Esophagus squamous epithelium (tissue), 5 donors: ENCODE data around the gene PDE4C. TPM values are rescaled to one million over a fixed set of nuclear protein-coding genes. Genes with fewer than 3 reads are reported as not detected.

ENCODE experiments used
- DNase-seq: peaks from one replicate; lab custom pipeline; 2025; lab: John Stamatoyannopoulos, UW
- H3K27ac ChIP-seq, 4 donors: fragments of 200-600 bp; sonication (generic); one replicate each; pipeline ENCODE4 v1.5.1; 2016 to 2019; ENCODE audit warnings: mild to moderate bottlenecking in 1 of 4
- H3K27me3 ChIP-seq, 4 donors: fragments of 200-600 bp; sonication (generic); 1 replicate in 3 of 4; 2 replicates in 1 of 4; pipeline versions ENCODE4 v1.5.1 to v1.6.0; 2017 to 2021; ENCODE audit warnings: antibody characterized with exemption in 1 of 4
- H3K36me3 ChIP-seq, 3 donors: fragments of 200-600 bp; sonication (generic); one replicate each; pipeline ENCODE4 v1.5.1; 2016 to 2019
- H3K4me1 ChIP-seq, 3 donors: fragments of 200-600 bp; sonication (generic); one replicate each; pipeline ENCODE4 v1.5.1; 2017 to 2019
- H3K4me3 ChIP-seq, 4 donors: fragments of 200-600 bp; sonication (generic); 1 replicate in 3 of 4; 2 replicates in 1 of 4; pipeline ENCODE4 v1.5.1; 2016 to 2019; ENCODE audit warnings: mild to moderate bottlenecking in 2 of 4, moderate library complexity in 1 of 4
- H3K9me3 ChIP-seq, 3 donors: fragments of 200-600 bp; sonication (generic); one replicate each; pipeline ENCODE4 v1.5.1; 2016 to 2019
- CTCF ChIP-seq, 6 experiments: fragments of 450-650 bp in 4 of 6; fragments of 200-600 bp in 2 of 6; sonication (generic) in 2 of 6; IDR thresholded peaks; one replicate each; pipeline ENCODE4 v1.5.1; 2016 to 2019; ENCODE audit warnings: antibody characterized with exemption in 6 of 6, mild to moderate bottlenecking in 4 of 6, moderate library complexity in 4 of 6
- POLR2A ChIP-seq, 4 donors: fragments of 450-650 bp; IDR thresholded peaks; one replicate each; pipeline ENCODE4 v1.6.1; 2017; ENCODE audit warnings: antibody characterized with exemption in 4 of 4, mild to moderate bottlenecking in 4 of 4, moderate library complexity in 3 of 4
- WGBS, 2 donors: methylation state at CpG; one replicate each; pipeline ENCODE4 v1.1.5; 2018; 5-methylcytosine and 5-hydroxymethylcytosine counted together
- intact Hi-C: fragments of 100-400 bp; cut with DNase I; formaldehyde crosslinking; loops from one replicate; pipeline ENCODE4 v1.15.0; 2022
- total RNA-seq, 4 donors: library from RNA; depleted of rRNA; stranded (reverse); fragments of >200 nt; gene quantifications; one replicate each; pipeline ENCODE4 v1.1.0, GENCODE V29; 2016
- donor health status: DM: yes; HTN: yes; CAD: no.

Gene PDE4C
- total RNA-seq, 4 donors from 2014 or later: 0.76 TPM; not detected in 3

- H3K36me3 ChIP-seq: peaks cover 7 to 61% (median 11%) of the 10 kb centered on the region in 3 donors
- intact Hi-C loops: no loop called here
- H3K27ac ChIP-seq: no peak overlapping the region
- no peaks in the 10 kb centered on the region for H3K4me1 ChIP-seq
- WGBS, 2 donors: 87 to 100% methylated on average over 1 to 3 of the region's 23 CpGs
- no peaks in the 10 kb centered on the region for H3K9me3 ChIP-seq
- DNase-seq: no peak
- H3K4me3 ChIP-seq: no peak overlapping the region
- no peaks in the 10 kb centered on the region for H3K27me3 ChIP-seq
- TF ChIP-seq POLR2A (IDR thresholded peaks at IDR 0.05) (no peak), CTCF (IDR thresholded peaks at IDR 0.05) (no peak)
Measured at GRCh38 chr19:18264971-18265540, 38.8 kb upstream of the PDE4C start.

GRCh38 chr19:18264137-18264854 is 38.1 kb upstream of the PDE4C start:
- DNase-seq: no peak
- TF ChIP-seq CTCF (IDR thresholded peaks at IDR 0.05) (no peak), POLR2A (IDR thresholded peaks at IDR 0.05) (no peak)
- intact Hi-C loops: no loop called here
- WGBS, 2 donors: 70 to 93% methylated on average over 7 to 8 of the region's 23 CpGs
- Histone ChIP-seq H3K4me1 (no peaks in the 10 kb centered on the region), H3K4me3 (no peak overlapping the region), H3K9me3 (no peaks in the 10 kb centered on the region), H3K27me3 (no peaks in the 10 kb centered on the region), H3K27ac (no peak overlapping the region), H3K36me3 (peaks cover 7 to 60% (median 11%) of the 10 kb centered on the region in 3 donors)

- Histone ChIP-seq H3K4me3 (no peak overlapping the region), H3K9me3 (no peaks in the 10 kb centered on the region), H3K36me3 (peaks cover 7 to 53% (median 11%) of the 10 kb centered on the region in 3 donors), H3K27me3 (no peaks in the 10 kb centered on the region), H3K27ac (no peak overlapping the region), H3K4me1 (no peaks in the 10 kb centered on the region)
- no peak for DNase-seq
- 100% methylated on average over 1 to 3 of the region's 16 CpGs for WGBS, 2 donors
- intact Hi-C loops: no loop called here
- TF ChIP-seq POLR2A (IDR thresholded peaks at IDR 0.05) (no peak), CTCF (IDR thresholded peaks at IDR 0.05) (no peak)
Measured at GRCh38 chr19:18263324-18264136, 37.3 kb upstream of the PDE4C start.

GRCh38 chr19:18262917-18263316 is 36.7 kb upstream of the PDE4C start:
- H3K4me3 ChIP-seq: no peak overlapping the region
- peaks cover 7 to 49% (median 11%) of the 10 kb centered on the region in 3 donors for H3K36me3 ChIP-seq
- no peaks in the 10 kb centered on the region for H3K4me1 ChIP-seq
- H3K9me3 ChIP-seq: no peaks in the 10 kb centered on the region
- intact Hi-C loops: no loop called here
- 88 to 92% methylated on average over 3 to 7 of the region's 10 CpGs for WGBS, 2 donors
- DNase-seq: no peak
- TF ChIP-seq CTCF (IDR thresholded peaks at IDR 0.05) (no peak), POLR2A (IDR thresholded peaks at IDR 0.05) (no peak)
- no peak overlapping the region for H3K27ac ChIP-seq
- no peaks in the 10 kb centered on the region for H3K27me3 ChIP-seq

- DNase-seq: no peak
- TF ChIP-seq CTCF (IDR thresholded peaks at IDR 0.05): no peak
- TF ChIP-seq POLR2A (IDR thresholded peaks at IDR 0.05): no peak
- Histone ChIP-seq H3K27me3 (no peaks in the 10 kb centered on the region), H3K36me3 (peaks cover 7 to 49% (median 11%) of the 10 kb centered on the region in 3 donors), H3K4me1 (no peaks in the 10 kb centered on the region), H3K27ac (no peak overlapping the region), H3K4me3 (no peak overlapping the region), H3K9me3 (no peaks in the 10 kb centered on the region)
- intact Hi-C loops: no loop called here
Measured at GRCh38 chr19:18262144-18262543, 35.9 kb upstream of the PDE4C start.
